D721Med (cell line): ENCODE results near the gene CNGA1.
A peak's percentile ranks its signal among the peaks of the same experiment; 100 is the strongest.
"Not testable (repeated sequence)": the region's sequence is repeated elsewhere in the genome, so short reads cannot be mapped to it uniquely, and the experiment has no call there.

Source experiments
- DNase-seq: peaks from one replicate; pipeline ENCODE4 v3.0.0; 2011; ENCODE audit warnings: low spot score; ENCODE audit not compliant: insufficient read length
- FAIRE-seq: peaks from 2 replicates; lab custom pipeline; 2011; peaks lifted over from hg19 to GRCh38; lab: Jason Lieb, UNC
- TF ChIP-seq, protein P1 (sequence below): IDR thresholded peaks from 2 replicates; pipeline ENCODE4 v1.5.1; 2012; ENCODE audit warnings: mild to moderate bottlenecking, control low read depth; ENCODE audit not compliant: insufficient read depth; ENCODE audit errors: missing control alignments

CNGA1 gene

DNA sequence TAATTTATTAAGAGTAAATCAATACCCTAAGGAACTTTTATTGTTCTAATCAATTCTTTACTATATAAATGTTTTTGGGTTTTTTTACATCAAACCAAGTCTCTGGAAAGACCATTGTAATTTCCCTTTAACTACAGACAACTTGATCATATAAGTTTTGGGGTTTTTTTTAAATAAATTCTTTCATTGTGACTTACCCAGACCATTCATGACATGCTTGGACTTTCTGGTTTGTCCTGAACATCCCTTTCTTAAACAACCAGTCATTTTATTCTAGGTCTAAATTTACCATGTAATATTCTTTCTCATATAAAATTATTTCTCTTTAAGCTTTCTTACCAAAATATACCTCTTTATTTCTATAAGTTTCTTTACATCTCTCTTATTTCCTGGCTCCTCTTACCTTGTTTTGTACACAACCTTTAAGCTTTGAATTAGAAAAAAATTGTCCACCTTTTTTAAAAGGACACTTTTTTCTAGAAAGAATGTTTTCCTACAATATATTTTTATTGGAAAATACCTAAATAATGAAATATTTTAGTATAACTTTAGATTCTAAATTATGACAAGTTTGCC is 8.4 kb downstream of the CNGA1 start:
- no peak for FAIRE-seq
- TF ChIP-seq, protein P1, sequence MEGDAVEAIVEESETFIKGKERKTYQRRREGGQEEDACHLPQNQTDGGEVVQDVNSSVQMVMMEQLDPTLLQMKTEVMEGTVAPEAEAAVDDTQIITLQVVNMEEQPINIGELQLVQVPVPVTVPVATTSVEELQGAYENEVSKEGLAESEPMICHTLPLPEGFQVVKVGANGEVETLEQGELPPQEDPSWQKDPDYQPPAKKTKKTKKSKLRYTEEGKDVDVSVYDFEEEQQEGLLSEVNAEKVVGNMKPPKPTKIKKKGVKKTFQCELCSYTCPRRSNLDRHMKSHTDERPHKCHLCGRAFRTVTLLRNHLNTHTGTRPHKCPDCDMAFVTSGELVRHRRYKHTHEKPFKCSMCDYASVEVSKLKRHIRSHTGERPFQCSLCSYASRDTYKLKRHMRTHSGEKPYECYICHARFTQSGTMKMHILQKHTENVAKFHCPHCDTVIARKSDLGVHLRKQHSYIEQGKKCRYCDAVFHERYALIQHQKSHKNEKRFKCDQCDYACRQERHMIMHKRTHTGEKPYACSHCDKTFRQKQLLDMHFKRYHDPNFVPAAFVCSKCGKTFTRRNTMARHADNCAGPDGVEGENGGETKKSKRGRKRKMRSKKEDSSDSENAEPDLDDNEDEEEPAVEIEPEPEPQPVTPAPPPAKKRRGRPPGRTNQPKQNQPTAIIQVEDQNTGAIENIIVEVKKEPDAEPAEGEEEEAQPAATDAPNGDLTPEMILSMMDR, result no peak
- no peak for DNase-seq

DNA sequence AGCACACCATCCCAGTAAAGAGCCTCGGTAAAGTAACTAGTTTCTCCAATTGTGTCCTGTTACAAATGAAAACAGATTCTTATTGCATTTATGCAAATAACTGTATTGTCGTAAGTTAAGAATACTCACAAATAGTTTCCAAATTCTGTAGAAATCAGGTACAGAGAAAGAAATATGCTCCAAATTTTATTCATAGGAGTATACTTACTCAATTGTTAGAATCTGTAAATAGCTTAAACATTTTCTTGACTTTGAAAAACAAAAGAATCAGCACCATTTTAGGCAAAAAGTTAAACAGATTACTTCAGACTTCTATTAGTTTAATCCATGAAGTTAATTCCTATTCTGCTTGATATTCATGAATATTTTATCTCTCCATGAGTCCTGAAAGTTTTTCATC is 10.7 kb downstream of the CNGA1 start:
- DNase-seq, result no peak
- FAIRE-seq, result no peak

DNA sequence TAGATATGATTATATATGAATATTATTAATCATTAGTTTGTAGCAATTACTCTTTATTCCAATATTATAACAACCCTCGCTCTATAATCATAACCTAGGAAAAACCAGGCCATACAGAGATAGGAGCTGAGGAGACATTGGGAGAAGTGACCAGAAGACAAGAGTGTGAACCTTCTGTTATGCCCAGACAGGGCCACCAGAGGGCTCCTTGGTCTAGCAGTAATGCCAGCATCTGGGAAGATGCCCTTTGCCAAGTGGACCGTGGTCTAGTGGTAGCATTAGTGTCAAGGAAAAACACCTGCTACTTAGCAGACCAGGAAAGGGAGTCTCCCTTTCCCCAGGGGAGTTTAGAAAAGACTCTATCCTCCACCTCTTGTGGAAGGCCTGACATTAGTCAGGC is 12.9 kb downstream of the CNGA1 start:
- TF ChIP-seq, protein P1, result peak; percentile 51
- FAIRE-seq, DNase-seq: not testable (repeated sequence)

More for the DNA sequence above, 10.7 kb downstream of the CNGA1 start:
- TF ChIP-seq, protein P1, result no peak

DNA sequence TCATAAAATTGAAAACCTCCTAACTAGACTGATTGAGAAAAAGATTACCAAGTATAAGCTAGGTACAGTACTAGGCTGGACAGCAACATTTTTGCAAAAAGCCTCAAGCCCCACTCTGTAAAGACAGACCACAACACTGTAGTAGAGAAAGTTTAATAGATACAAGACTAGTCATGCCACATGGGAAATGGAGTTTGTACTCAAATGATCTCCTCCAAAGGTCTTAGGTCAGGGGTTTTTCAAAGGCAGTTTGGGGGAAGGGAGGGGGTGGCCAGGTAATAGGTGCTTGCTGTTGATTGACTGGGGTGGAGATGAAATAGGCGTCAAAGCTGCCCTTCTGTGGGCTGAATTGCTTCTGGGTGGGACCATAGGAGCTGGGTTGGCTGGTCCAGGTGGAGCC is 14.2 kb downstream of the CNGA1 start:
- DNase-seq (no peak), FAIRE-seq (no peak)
- TF ChIP-seq, protein P1, result no peak

DNA sequence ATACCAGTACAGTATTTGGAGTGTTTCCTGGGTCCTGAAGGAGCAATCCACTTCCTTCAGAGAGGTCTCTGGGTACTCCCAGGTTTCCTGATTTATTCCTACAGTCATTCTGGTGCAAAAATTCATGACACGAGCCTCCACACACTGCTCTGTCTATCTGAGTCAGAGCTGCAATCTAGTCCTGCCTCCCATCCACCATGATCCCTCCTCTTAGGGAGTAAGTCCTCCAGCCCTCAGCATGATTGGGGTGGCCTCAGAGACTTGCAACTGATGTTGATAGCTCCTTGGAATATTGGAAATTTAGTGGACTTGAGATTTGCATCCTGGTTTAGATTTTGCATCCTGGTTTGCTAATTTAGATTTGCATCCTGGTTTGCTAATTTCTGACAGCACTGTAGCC is 20.5 kb downstream of the CNGA1 start:
- TF ChIP-seq, protein P1, result no peak
- DNase-seq, result no peak
- FAIRE-seq, result no peak

DNA sequence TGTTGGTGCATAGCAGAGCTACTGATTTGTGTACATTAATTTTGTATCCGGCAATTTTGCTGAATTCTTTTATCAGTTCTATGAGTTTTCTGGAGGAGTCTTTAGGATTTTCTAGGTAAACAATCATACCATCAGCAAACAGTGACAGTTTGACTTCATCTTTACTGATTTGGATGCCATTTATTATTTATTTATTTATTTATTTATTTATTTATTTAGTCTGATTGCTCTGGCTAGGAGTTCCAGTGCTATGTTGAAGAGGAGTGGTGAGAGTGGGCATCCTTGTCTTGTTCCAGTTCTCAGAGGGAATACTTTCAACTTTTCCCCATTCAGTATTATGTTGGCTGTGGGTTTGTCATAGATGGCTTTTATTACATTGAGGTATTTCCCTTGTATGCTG is 24.0 kb downstream of the CNGA1 start:
- not testable (repeated sequence) for DNase-seq, FAIRE-seq

DNA sequence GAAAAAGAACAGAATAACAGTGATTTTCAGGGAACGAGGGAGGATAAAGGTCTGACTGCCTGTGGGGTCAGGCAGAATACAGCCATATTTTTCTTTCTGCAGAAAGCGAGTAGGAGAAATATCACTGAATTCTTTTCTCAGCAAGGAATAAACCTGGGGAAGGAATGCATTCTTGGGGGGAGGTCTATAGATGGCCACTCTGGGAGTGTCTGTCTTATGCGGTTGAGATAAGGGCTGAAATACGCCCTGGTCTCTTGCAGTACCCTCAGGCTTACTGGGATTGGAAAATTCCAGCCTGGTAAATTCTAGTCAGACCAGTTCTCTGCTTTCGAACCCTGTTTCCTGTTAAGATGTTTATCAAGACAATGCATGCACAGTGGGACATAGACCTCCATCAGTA is 26.3 kb downstream of the CNGA1 start:
- no peak for DNase-seq
- TF ChIP-seq, protein P1, result no peak
- FAIRE-seq, result no peak

DNA sequence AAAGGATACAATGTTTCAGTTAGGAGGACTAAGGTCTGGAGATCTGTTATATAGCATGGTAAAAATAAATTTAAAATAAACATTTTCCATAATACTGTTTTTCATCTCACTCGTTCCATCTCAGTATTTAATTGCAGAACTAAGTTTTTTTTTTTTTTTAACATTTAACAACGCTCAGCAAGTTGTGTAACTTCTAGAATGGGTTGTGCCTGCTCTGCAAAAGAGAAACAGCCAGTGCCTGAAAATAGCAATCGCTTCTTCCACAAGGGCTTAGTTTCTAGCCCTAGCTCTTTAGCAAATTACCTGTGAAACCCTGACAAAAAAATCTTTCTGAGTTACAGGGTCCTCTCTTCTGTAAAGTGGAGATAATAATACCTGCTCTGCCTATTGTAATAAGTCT is 41.9 kb downstream of the CNGA1 start:
- TF ChIP-seq, protein P1, result no peak
- FAIRE-seq, result no peak
- no peak for DNase-seq
